Erythroblast (primary cell): ENCODE results near the gene ABCC12.
"Not testable (repeated sequence)": the region's sequence is repeated elsewhere in the genome, so short reads cannot be mapped to it uniquely, and the experiment has no call there.

Experiments
- GATA1 ChIP-seq: IDR thresholded peaks from 2 replicates; pipeline ENCODE4 v1.6.1; 2011; ENCODE audit warnings: low read depth, mild to moderate bottlenecking, control low read depth, low read length, moderate library complexity
- POLR2A ChIP-seq: IDR thresholded peaks from 2 replicates; pipeline ENCODE4 v1.6.1; 2011; ENCODE audit warnings: mild to moderate bottlenecking, low read length

GRCh38 chr16:48181746-48182520 lies 26.1 kb upstream of the ABCC12 start:
- TF ChIP-seq POLR2A, GATA1: not testable (repeated sequence)
